Activated T-cell treated with anti-CD3 and anti-CD28 coated beads, Interleukin-2, amount 50 U/mL, for 48 hours (primary cell): ENCODE data around the gene PDC.
"Not testable (repeated sequence)": the region's sequence is repeated elsewhere in the genome, so short reads cannot be mapped to it uniquely, and the experiment has no call there.

ENCODE experiments used
- DNase-seq, 2 experiments: peaks; one replicate each; pipeline ENCODE4 v3.0.0-alpha.2; 2020

PDC gene

GRCh38 chr1:186463926-186464325 lies 3.0 kb upstream of the PDC start:
- DNase-seq: no peak

- DNase-seq: no peak
These were observed 2.6 kb upstream of the PDC start for GRCh38 chr1:186463511-186463910.

- DNase-seq: not testable (repeated sequence)
These were observed 1.8 kb downstream of the PDC start for GRCh38 chr1:186459161-186459560.

GRCh38 chr1:186456729-186457255 lies 4.1 kb downstream of the PDC start:
- no peak for DNase-seq

- DNase-seq: no peak
These were observed 5.9 kb downstream of the PDC start for GRCh38 chr1:186454981-186455380.

- no peak for DNase-seq
These were observed 14.8 kb downstream of the PDC start for GRCh38 chr1:186446152-186446551.

- DNase-seq: no peak
These were observed 17.3 kb downstream of the PDC start for GRCh38 chr1:186443638-186444037.

GRCh38 chr1:186442651-186443375 lies 18.1 kb downstream of the PDC start:
- no peak for DNase-seq

- no peak for DNase-seq
These were observed 20.3 kb downstream of the PDC start for GRCh38 chr1:186440584-186440983.

- no peak for DNase-seq
These were observed 22.3 kb downstream of the PDC start for GRCh38 chr1:186438567-186438966.

- DNase-seq: no peak
These were observed 25.6 kb downstream of the PDC start for GRCh38 chr1:186435336-186435735.

- no peak for DNase-seq
These were observed 31.9 kb downstream of the PDC start for GRCh38 chr1:186429017-186429416.

GRCh38 chr1:186426118-186426517 lies 34.8 kb downstream of the PDC start:
- no peak for DNase-seq

- DNase-seq: no peak
These were observed 36.4 kb downstream of the PDC start for GRCh38 chr1:186424539-186424938.

GRCh38 chr1:186421446-186421845 lies 39.5 kb downstream of the PDC start:
- DNase-seq: no peak

GRCh38 chr1:186420923-186421322 lies 40.0 kb downstream of the PDC start:
- DNase-seq: no peak

GRCh38 chr1:186420311-186420710 lies 40.6 kb downstream of the PDC start:
- no peak for DNase-seq

GRCh38 chr1:186418503-186418902 lies 42.4 kb downstream of the PDC start:
- DNase-seq: no peak

- no peak for DNase-seq
These were observed 47.6 kb downstream of the PDC start for GRCh38 chr1:186413319-186413718.

- DNase-seq: no peak
These were observed 51.8 kb downstream of the PDC start for GRCh38 chr1:186409091-186409490.

- DNase-seq: no peak
These were observed 56.4 kb downstream of the PDC start for GRCh38 chr1:186404454-186405051.

GRCh38 chr1:186403632-186404031 lies 57.3 kb downstream of the PDC start:
- DNase-seq: no peak

- DNase-seq: not testable (repeated sequence)
These were observed 59.5 kb downstream of the PDC start for GRCh38 chr1:186401446-186401845.
